Activated CD4-positive, alpha-beta T cell treated with anti-CD3 and anti-CD28 coated beads for 48 hours (primary cell): ENCODE measurements around the gene ARHGAP32.
"Not testable (repeated sequence)": the region's sequence is repeated elsewhere in the genome, so short reads cannot be mapped to it uniquely, and the experiment has no call there.

Experiments used
- DNase-seq: peaks from one replicate; pipeline ENCODE4 v3.0.0-alpha.2; 2020

The ARHGAP32 gene

DNA sequence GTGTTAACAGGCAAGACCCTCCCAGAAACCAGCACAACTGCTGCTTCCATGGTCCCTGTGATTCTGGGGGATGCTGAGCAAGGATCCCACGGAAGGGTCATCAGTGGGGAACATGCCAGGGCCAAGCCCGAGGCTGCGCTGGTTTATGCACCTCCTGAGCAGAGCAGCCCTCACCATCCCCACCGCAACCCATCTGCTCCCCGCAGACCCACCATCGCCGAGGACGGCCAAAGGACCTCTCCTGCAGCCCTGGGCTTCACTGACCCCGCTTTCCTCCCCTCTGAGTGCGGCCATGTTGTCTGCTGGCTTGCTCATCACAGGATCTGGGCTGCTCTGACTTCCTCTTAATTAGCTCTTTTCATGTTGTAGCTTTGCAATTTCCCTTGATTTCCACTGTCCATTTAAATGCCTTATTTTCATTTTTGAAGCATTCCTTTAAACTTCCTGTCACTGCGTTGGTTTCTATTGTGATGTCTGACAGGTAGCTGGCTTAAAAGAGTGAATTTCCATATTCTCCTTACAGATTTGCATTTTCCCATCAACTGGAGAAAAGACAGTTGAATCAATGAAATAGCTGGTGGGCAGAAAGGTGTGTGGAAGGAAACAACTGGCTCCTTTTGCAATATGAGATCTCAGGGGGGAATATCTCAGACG, 264.3 kb downstream of the ARHGAP32 start:
- no peak for DNase-seq

DNA sequence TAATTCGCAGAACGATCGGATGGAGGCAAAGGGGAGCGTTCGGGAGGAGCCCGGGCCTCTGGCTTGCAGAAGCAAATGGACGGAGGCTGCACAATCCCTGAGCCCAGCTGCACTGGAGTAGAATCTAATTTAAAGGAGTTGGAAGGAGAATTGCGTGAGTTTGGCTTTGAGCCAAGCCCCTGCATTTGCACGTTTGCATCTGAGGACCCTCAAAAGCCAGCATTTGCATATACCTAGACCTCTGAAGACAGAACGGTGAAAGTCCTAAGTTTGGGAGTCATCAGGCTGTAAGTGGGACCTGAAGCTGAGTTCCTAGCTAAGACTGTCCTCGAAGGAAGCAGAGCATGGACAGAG, 265.0 kb downstream of the ARHGAP32 start:
- no peak for DNase-seq

DNA sequence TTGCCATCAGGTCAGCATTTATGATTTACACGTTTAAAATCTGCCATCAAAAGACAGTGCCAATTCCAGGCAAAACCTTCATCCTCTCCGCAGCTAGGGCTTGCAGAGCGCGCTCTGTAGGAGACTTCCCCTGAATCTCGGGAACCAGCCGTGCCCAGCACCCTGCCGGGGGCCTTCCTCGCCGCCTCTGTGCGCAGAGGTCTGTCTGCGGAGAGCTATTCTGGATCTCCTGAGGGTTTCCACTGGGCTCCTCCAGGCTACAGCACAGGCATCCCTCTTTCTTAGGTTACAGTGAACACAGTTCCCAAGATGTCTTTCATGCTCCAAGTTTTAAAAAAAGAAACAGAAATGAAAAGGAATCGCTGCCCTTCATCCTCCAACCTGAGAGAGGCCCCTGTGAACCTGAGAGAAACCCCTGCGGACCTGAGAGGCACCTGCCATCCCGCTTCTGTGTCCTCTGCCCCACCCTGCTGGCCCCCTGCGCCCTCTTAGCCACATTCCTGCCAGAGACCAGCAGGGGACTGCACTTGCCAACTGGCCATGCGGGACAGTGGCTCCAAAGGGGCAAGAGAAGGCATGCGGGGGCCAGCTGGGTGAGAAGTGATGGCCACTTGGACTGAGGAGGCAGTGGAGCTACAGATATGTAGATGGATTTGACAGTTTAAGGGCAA, 265.6 kb downstream of the ARHGAP32 start:
- DNase-seq: no peak

DNA sequence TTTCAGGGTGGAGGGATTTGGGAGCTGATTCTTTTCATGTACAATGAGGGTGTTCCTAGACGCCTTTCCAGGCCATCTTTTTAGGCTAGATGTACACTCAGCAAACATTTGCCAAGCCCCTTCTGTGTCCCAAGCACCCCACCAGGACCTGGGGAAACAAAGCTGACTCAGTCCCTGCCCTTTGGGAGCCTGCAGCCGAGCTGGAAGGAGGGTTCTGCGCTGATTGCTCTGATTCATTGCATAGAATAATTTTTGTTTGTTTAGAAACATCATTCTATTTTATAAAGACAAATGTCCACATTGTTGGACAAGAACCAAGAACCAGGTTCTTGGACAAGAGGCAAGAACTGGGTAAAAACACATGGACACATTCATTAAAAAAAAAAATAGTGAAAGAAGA, 266.1 kb downstream of the ARHGAP32 start:
- no peak for DNase-seq

DNA sequence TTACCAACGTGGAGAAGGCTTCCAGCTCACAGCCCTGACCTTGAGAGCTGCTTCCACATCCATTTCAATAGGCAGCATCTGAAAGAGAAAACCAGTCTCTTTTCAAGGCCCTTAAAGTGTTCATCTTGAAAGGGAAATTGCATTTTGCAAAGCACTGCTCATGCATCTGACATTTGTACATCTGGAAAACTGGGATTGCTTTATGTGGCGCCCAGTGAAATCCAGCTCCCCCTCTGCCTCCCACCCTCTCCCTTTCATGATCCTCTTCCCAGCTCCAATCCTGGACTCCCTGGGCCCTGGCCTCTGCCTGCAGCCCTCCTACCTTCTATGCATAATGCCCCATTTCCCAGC, 266.9 kb downstream of the ARHGAP32 start:
- no peak for DNase-seq

DNA sequence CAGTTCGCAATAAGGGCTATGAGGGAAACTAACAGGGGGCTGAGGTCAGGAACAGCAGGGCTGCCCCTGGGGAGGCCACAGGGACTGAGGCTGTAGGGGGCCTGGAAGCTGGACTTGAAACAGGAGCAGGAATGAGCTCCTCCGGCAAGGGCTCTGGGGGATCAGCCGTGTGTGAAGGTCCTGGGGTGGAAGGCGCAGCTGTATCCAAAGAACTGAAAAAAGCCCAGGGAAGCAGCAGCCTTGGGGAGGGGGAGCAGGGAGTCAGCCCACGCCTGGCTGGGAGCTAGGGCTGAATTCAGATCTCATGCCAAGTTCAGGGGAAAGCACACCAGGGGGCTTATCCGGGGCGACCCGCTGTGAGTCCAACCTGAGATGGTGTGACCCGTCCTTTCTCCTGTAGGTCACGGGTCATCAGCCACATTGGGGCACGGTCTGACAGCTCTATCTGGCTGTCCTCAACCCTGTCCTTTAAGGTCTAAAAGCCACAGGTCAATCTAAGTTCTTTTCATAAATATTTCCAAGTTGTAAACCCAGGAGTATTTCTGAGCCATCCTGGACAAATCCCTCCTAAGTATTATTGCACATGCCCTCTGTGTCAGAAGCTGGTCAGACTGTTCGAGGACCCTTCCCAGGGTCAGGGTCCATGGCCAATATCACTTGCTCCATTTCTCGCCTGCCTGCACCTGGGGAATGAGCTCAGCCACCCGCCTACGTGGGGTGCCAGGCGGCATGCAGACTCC, 267.4 kb downstream of the ARHGAP32 start:
- DNase-seq: no peak

DNA sequence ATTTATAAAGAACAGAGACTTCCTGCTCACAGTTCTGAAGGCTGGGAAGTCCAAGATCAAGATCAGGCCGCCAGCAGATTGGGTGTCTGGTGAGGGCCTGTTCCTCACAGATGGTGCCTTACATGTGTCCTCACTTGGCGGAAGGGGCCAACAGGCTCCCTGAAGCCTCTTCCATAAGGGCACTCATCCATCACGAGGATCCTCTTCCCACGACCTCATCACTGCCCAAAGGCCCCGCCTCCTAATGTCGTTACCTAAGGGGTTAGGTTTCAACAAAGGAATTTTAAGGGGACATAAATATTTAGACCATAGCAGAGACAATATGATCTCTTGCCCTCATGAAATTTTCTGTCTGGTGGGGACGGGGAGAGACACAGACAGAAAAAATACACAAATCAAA, 268.0 kb downstream of the ARHGAP32 start:
- no peak for DNase-seq

DNA sequence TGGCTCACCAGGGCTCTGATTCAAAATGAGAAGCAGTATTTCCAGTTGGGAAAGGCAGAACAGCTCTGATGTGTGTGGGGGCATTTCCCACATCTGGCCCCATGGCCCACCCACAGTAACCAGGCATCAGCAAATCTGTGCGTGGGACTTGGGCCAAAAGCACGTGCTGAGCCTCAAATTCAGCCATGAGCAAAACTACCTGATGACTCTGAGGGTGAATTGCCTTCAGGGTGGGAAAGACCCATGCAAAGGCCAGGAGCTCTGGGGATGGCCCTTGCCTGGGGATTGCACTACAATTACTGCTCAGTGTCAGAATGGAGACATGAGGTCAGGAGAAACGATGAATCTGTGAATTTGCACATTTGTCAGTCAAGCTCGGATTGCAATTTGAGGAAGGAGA, 270.3 kb downstream of the ARHGAP32 start:
- DNase-seq: no peak

DNA sequence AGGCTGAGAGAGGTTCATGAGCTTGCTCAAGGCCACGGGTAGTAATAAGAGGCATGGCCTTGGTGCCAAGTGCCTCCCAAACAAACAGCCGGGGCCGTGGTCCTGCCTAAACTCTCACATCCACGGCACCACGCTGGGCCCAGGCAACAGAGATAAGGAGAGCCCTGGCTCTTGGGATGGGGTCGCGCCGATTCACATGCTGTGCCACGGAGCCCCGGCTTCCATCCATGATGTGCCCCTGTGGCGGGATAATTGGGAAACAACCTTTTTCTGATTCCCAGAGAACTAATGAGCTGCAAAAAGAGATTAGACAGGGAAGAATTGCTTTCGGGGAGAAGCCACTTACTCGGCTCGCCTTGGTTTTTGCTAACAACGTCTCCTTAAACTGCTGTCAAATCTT, 271.5 kb downstream of the ARHGAP32 start:
- DNase-seq: no peak

DNA sequence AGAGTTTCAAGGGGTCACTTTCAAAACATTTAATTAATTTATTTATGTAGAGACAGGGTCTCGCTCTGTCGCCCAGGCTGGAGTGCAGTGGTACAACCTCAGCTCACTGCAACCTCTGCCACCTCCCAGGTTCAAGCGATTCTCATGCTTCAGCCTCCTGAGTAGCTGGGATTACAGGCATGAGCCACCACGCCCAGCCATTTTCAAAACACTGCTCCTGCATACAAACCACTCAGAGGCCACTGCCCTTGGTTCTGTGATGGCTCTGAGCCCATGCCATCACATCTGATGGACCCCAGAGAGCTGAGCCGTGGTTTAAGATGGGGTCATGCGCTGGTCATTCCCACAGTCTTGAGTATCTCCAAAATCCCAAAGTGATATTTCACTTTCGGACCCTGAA, 272.5 kb downstream of the ARHGAP32 start:
- DNase-seq: not testable (repeated sequence)

DNA sequence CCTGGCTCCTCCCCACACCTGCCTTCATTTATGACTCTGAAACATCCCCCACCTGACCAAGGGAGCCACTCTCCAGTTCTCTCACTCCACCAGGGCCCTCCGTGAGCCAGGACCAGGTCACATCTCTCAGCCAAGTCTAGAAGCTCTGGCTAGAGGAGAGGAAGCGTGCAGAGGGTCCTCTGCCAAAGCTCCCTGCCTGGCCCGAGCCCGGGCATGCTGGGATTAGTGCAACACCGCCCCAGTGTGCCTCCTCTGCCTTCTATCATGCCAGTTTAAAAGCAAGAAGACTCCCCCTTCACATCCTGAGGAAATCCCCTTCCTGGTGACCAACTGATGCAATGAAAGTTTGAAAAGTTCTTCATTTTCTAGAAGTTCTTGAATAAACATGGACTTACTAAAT, 272.9 kb downstream of the ARHGAP32 start:
- no peak for DNase-seq

DNA sequence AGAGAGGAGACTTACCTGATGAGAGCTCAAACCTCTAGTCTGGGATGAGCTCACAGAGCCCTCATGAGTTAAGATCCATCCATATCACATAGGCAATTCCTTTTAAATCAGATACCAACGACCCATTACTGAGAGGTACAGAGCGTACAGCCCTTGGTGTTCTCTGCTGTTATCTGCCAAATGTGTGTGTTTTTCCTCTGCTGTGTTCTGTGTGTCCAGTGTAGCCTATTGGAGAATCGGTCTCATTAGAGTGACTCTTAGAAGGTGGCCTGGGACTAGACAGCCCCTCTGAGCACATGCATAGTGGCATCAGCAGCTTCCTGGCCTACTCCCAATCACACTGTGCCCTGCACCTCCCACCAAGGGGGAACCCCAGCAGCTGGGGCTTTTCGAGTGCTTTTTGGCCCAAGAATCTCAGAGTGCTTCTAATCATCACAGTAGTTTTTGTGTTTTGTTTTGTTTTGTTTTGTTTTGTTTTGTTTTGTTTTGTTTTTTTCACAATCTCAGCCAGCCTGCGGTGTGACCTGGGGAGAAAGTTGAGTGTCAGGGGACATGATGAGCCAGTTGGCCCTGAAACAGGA, 274.9 kb downstream of the ARHGAP32 start:
- no peak for DNase-seq

DNA sequence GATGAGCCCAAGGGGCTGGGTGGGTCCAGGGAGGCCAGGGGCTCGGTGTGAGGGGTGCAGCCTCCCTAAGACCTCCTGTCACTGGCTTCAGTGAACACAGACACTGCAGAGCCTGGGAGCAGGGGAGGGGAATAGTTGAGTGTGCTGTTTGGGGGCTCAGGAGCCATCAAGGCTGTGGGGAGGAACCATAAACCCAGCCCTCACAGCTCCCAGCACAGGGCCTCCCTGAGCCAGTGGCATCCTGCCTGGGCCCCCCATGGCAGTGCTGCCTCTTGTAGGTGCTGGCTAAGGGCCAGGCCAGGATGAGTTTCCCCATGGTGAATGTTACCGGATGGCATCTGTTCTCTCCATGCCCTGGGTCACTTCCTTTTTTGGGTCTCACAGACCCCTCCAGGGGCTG, 275.4 kb downstream of the ARHGAP32 start:
- DNase-seq: no peak

DNA sequence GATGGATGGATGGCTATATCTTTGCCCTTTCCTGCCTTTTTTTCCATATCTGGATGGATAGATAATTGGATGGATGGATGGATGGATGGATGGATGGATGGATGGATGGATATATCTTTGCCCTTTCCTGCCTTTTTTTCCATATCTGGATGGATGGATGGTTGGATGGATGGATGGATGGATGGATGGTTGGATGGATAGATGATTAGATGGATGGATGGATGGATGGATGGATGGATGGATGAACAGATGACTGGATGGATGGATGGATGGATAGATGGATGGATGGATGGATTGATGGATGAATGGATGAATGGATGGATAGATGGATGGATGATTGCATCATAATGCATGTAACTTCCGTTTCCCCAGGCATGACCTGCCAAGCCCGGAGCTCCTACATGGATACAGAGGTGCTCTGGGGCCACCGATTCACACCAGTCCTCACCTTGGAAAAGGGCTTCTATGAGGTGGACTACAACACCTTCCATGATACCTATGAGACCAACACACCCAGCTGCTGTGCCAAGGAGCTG, 276.0 kb downstream of the ARHGAP32 start:
- DNase-seq: no peak

DNA sequence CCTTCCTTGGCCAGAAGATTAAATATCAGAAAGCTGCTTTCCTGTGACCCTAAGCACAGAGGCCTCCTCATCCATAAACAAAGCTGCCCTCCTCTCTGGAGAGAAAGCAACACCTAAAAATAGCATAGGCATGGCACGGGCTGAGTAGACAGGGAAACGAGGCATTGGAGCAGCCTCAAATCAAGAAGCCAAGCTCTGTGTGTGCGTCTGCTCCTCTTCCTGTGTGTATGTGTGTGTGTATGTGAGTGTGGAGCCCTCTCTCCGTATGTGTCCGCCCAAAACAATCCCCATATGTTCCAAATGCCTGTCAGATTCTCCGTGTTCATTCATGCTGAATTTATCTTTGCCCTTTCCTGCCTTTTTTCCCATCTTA, 277.0 kb downstream of the ARHGAP32 start:
- no peak for DNase-seq
